Esophagus squamous epithelium (tissue), 4 donors: Measurements from ENCODE around the gene AATK.

Source experiments
- POLR2A ChIP-seq, 4 donors: fragments of 450-650 bp; IDR thresholded peaks; one replicate each; pipeline ENCODE4 v1.6.1; 2017; ENCODE audit warnings: antibody characterized with exemption in 4 of 4, mild to moderate bottlenecking in 4 of 4, moderate library complexity in 3 of 4
- TF ChIP-seq, protein P1 (sequence below), 6 experiments: fragments of 450-650 bp in 4 of 6; fragments of 200-600 bp in 2 of 6; sonication (generic) in 2 of 6; IDR thresholded peaks; one replicate each; pipeline ENCODE4 v1.5.1; 2016 to 2019; ENCODE audit warnings: antibody characterized with exemption in 6 of 6, mild to moderate bottlenecking in 4 of 6, moderate library complexity in 4 of 6

GRCh38 chr17:81148986-81149533, 17.0 kb downstream of the AATK start:
- TF ChIP-seq, protein P1, sequence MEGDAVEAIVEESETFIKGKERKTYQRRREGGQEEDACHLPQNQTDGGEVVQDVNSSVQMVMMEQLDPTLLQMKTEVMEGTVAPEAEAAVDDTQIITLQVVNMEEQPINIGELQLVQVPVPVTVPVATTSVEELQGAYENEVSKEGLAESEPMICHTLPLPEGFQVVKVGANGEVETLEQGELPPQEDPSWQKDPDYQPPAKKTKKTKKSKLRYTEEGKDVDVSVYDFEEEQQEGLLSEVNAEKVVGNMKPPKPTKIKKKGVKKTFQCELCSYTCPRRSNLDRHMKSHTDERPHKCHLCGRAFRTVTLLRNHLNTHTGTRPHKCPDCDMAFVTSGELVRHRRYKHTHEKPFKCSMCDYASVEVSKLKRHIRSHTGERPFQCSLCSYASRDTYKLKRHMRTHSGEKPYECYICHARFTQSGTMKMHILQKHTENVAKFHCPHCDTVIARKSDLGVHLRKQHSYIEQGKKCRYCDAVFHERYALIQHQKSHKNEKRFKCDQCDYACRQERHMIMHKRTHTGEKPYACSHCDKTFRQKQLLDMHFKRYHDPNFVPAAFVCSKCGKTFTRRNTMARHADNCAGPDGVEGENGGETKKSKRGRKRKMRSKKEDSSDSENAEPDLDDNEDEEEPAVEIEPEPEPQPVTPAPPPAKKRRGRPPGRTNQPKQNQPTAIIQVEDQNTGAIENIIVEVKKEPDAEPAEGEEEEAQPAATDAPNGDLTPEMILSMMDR (IDR thresholded peaks at IDR 0.05), result no peak
- no peak for TF ChIP-seq POLR2A (IDR thresholded peaks at IDR 0.05)
